PC-9 (cell line): ENCODE results near the gene KBTBD13.
"Not testable (repeated sequence)": the region's sequence is repeated elsewhere in the genome, so short reads cannot be mapped to it uniquely, and the experiment has no call there.

Experiments used
- CTCF ChIP-seq: fragments of 200-600 bp; sonication (generic); conservative IDR thresholded peaks from 2 replicates; pipeline ENCODE4 v1.6.1; 2017; ENCODE audit warnings: mixed run types, antibody characterized with exemption, mild to moderate bottlenecking, moderate library complexity
- EZH2 ChIP-seq: fragments of 200-600 bp; sonication (generic); IDR thresholded peaks from 2 replicates; pipeline ENCODE4 v1.8.0; 2017; ENCODE audit warnings: antibody characterized with exemption, low read depth

GRCh38 chr15:65074946-65075345, 1.6 kb upstream of the KBTBD13 start:
- TF ChIP-seq CTCF, EZH2: not testable (repeated sequence)
